ENCODE measurements around the gene RNF125.

The RNF125 gene

DNA sequence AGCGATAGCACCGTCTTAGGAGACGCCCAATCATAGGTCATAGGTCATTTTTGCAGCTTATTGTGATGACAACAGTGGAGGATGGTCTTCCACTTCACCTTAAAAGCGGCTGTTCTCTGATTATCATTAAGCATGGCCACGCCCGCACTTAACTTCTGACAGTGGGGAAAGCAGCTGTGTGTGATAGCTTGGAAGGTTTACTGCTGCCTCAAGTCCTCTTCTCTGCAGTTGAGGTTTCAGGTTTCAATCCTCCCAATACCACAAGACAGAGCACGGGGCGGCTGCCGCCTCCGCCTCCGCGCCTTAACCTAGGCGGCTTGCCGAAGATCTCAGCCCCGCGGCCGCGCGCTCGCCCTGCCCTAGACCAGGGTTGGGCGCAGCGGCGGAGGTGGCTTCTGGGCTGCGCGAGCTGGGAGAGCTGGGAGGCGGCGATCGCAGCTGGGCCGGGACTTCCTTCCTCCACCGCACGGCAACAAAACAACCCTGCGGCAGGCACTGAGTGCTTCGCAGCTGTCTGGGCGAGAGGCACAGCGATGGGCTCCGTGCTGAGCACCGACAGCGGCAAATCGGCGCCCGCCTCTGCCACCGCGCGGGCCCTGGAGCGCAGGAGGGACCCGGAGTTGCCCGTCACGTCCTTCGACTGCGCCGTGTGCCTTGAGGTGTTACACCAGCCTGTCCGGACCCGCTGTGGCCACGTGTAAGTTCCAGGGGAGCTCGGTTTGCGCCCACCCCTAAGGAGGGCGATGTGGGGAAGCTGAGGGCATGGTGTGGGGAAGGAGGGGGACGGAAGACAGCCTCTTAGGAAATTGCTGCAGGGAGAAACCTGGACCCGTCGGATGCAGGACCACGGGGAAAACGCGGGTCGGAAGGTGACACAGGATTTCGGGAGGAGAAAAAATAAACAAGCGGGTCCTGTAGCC, at the start of gene RNF125:
Gene RNF125 (plus strand): TSS at position 495 of the 920 bp plus-strand sequence. CDS start 39 bp downstream, at position 534.
- DNase-seq (ENCODE audit: low read depth in 2 of 2), result peak; percentile 72 to 79
- TF ChIP-seq CTCF (IDR thresholded peaks at IDR 0.05; ENCODE audit: low read depth, low read length), result no peak
- peak within 1 kb of the TSS; percentile 57 to 58 for H3K4me3 ChIP-seq (replicated peaks in 1 of 2; ENCODE audit: low read depth in 2 of 2, low read length in 2 of 2)

- no peak for DNase-seq (ENCODE audit: low read depth in 2 of 2)
- no peak overlapping the region for H3K4me3 ChIP-seq (replicated peaks in 1 of 2; ENCODE audit: low read depth in 2 of 2, low read length in 2 of 2)
- TF ChIP-seq CTCF (IDR thresholded peaks at IDR 0.05; ENCODE audit: low read depth, low read length), result no peak
These were observed 48.0 kb upstream of the RNF125 start for GRCh38 chr18:31970617-31971016.

- TF ChIP-seq CTCF (IDR thresholded peaks at IDR 0.05; ENCODE audit: low read depth, low read length), result no peak
These were observed 44.6 kb upstream of the RNF125 start for GRCh38 chr18:31973929-31974546.

GRCh38 chr18:31976242-31976641, 42.4 kb upstream of the RNF125 start:
- no peak for TF ChIP-seq CTCF (IDR thresholded peaks at IDR 0.05; ENCODE audit: low read depth, low read length)
- DNase-seq (ENCODE audit: low read depth in 2 of 2), result no peak
- no peak overlapping the region for H3K4me3 ChIP-seq (replicated peaks in 1 of 2; ENCODE audit: low read depth in 2 of 2, low read length in 2 of 2)

More at GRCh38 chr18:31973929-31974546, 44.6 kb upstream of the RNF125 start:
- peak in 1 of 2 donors; percentile 4 for DNase-seq (ENCODE audit: low read depth in 2 of 2)
- no peak overlapping the region for H3K4me3 ChIP-seq (replicated peaks in 1 of 2; ENCODE audit: low read depth in 2 of 2, low read length in 2 of 2)

DNA sequence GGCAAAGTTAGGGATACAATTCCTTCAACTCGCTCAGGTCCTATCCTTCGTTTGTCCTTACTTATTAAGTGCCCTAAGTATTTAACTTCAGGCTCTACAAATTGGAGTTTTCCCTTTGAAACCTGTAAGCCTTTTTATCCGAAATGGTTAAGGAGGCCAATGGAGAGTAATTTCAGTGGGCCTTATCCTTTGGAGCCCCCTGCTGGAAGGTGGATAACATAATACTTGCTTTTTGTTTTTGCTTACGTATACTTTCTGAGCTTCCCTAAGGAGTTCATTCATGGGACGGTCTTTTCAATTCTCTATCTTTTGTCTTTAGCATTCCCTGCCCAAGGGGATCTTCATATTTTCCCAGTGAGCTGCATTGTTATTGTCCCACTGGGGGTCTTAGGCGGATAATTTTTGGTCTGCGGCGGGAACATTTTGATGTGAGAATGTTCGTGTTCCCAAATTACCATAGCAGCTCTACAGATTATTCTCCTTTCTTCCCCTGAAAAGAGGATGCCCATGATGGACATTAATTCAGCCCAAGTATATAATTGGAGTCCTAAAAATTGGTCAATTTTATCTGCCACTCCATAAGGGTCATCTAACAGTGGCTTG, 41.3 kb upstream of the RNF125 start:
- DNase-seq (ENCODE audit: low read depth in 2 of 2), result peak; percentile 70 to 72
- H3K4me3 ChIP-seq (replicated peaks in 1 of 2; ENCODE audit: low read depth in 2 of 2, low read length in 2 of 2), result no peak overlapping the region
- TF ChIP-seq CTCF (IDR thresholded peaks at IDR 0.05; ENCODE audit: low read depth, low read length), result peak; percentile 69

DNA sequence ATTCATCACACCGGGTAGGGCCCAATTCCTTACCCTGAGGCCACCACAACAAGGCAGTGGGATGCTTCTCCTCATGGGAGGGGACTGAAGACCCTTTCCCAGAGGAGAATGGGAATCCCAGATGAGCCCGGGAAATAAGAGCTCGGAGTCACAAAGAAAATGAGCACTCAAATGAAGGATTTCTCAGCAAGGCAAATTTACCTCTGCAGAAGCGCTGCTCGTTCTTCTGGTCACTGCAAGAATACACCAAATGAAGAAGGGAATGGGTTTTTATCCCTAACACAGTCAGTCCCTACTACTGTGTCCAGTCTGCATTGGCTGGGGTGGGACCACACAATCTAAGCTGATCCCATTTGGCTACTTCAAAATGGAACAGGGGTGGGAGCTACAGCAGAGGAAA, 40.0 kb upstream of the RNF125 start:
- H3K4me3 ChIP-seq (replicated peaks in 1 of 2; ENCODE audit: low read depth in 2 of 2, low read length in 2 of 2), result no peak overlapping the region
- no peak for TF ChIP-seq CTCF (IDR thresholded peaks at IDR 0.05; ENCODE audit: low read depth, low read length)
- no peak for DNase-seq (ENCODE audit: low read depth in 2 of 2)

All from cardiac fibroblast (primary cell).